ENCODE measurements around the gene LRPAP1.

GRCh38 chr4:3521621-3522325 is 10.4 kb downstream of the LRPAP1 start:
- TF ChIP-seq POLR2AphosphoS5 (IDR thresholded peaks at IDR 0.05) (no peak), POLR2A (IDR thresholded peaks at IDR 0.05) (no peak)

Measured in spleen (tissue), 3 donors.